Amniotic stem cell (primary cell): Measurements from ENCODE around the gene FGD2.

Experiments used
- DNase-seq: peaks from one replicate; lab custom pipeline; 2025; lab: John Stamatoyannopoulos, UW

The FGD2 gene

GRCh38 chr6:37005061-37005810 is at the start of gene FGD2:
Gene FGD2, plus strand, starts transcription at chr6:37005655. Its CDS starts 163 bp downstream, at chr6:37005818.
- DNase-seq = no peak

GRCh38 chr6:36955671-36956445 is 49.6 kb upstream of the FGD2 start:
- DNase-seq = no peak

GRCh38 chr6:36956446-36956820 is 49.0 kb upstream of the FGD2 start:
- no peak for DNase-seq

- DNase-seq = no peak
These were observed 47.6 kb upstream of the FGD2 start for GRCh38 chr6:36957773-36958271.

- DNase-seq = no peak
These were observed 46.5 kb upstream of the FGD2 start for GRCh38 chr6:36958775-36959554.

GRCh38 chr6:36959555-36960250 is 45.8 kb upstream of the FGD2 start:
- no peak for DNase-seq

GRCh38 chr6:36961441-36962435 is 43.7 kb upstream of the FGD2 start:
- no peak for DNase-seq

GRCh38 chr6:36962874-36963273 is 42.6 kb upstream of the FGD2 start:
- DNase-seq = no peak

- DNase-seq = no peak
These were observed 41.8 kb upstream of the FGD2 start for GRCh38 chr6:36963451-36964290.

GRCh38 chr6:36964349-36964748 is 41.1 kb upstream of the FGD2 start:
- DNase-seq = no peak

- no peak for DNase-seq
These were observed 40.5 kb upstream of the FGD2 start for GRCh38 chr6:36964908-36965307.

- no peak for DNase-seq
These were observed 38.2 kb upstream of the FGD2 start for GRCh38 chr6:36967301-36967700.

- no peak for DNase-seq
These were observed 37.7 kb upstream of the FGD2 start for GRCh38 chr6:36967757-36968156.

- no peak for DNase-seq
These were observed 37.0 kb upstream of the FGD2 start for GRCh38 chr6:36968266-36968977.

- DNase-seq = no peak
These were observed 36.2 kb upstream of the FGD2 start for GRCh38 chr6:36969240-36969691.

GRCh38 chr6:36969988-36970891 is 35.2 kb upstream of the FGD2 start:
- DNase-seq = no peak

- no peak for DNase-seq
These were observed 34.3 kb upstream of the FGD2 start for GRCh38 chr6:36970892-36971842.
